Islet precursor cell (in vitro differentiated cells): ENCODE measurements around the gene OSBPL3.

Experiments
- DNase-seq: peaks from one replicate; pipeline ENCODE4 v3.0.0-alpha.2; 2018

OSBPL3 gene

DNA sequence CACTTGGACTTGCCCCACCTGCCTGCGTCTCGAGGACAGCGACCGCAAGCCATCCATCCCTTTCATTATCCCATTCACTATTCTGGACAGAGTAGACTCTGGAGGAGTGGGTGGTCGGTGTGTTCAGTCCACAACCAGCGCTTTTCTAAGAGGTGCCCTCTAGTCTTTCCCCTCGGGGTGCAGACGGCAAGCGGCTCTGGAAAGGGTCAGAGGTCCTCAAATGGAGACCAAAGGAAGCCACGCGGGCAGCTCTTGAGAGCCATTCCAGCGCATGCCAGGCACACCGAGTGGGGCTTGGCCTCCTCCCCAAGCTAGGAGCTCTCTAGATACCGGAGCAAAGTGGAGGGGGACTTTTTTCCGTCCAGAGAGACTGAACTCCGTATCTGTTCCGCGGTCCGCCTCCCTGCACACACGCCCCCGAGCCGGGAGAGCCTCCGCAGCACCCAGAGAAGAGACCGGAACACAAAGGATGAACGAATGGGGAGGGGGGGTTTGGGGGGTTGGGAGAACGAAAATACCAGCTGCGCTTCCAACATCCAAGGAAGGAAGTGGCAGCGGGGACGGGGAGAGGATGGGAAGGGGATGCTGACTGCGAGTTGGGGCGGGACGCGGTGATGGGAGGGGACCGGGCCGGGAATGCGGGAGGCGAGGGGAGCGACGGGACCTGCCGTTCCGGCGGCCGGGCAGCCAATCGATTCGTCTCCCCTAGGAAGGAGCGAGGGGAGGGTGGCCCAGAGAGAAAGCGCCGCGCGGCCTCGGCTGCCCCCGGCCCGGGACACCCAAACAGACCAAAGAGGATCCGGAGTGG, 223.2 kb downstream of the OSBPL3 start:
- DNase-seq, result peak; percentile 80

DNA sequence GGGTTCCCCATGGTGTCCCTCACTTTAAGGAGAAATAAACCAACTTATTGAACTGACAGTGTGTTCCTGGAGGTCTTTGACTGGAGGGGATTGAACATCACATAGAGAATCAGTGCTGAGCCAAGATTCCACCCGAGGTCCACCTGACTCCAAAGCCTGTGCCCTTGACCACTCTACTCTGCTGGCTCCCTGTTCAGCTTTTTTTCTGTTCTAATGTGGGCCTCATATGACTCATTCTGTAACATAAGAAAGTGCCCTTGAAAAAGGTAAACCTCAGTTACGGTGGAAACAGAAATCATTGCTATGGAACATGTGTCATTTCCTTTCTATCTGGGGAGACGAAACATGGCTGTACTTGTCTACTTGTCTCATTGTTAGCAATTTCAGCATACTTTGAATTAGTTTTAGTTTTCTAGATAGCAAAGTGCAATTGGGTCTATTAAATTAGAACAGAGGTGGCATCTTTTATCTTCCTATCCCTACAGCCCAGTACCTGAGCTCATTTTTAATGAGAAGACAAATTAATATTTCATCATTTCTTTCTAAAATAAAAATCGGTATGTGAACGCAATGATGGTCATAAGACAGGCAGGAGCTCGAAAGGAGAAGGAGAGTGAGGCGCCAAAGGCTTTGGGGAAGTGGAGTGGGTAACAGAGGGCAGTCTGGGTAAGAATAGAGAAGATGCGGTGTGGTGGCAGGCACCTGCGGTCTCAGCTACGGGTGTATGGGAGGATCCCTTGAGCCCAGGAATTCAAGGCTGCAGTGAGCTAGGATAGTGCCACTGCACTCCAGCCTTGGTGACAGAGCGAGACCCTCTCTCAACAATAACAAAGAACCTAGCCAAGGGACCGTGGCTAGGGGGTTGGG, 224.2 kb downstream of the OSBPL3 start:
- DNase-seq, result no peak

DNA sequence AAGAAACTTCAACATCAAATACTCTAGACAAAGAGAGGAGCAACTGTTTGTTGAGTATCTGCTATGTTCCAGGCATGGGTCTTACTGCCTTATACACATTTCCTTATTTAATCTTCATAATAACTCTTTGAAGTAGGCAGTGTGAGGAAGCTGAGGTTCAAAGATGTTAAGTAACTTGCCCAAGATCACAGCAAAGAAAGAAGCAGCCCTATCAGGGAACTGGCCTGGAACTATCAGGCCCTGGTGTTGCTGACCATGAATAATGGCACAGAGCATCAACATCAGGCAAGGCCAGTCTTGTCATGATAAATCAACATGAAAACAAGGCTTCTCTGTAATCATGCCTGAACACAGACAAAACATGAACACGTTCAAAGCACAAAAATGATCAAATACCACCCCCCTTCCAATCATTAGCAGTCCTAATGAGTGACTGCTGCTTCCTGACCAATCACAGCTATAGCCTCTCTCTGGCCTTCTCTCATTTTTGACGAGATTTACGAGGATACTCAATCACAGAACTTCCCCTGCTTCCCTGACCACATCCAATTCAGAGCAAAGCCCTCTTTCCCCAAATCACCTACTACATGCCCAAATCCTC, 225.0 kb downstream of the OSBPL3 start:
- DNase-seq, result no peak

DNA sequence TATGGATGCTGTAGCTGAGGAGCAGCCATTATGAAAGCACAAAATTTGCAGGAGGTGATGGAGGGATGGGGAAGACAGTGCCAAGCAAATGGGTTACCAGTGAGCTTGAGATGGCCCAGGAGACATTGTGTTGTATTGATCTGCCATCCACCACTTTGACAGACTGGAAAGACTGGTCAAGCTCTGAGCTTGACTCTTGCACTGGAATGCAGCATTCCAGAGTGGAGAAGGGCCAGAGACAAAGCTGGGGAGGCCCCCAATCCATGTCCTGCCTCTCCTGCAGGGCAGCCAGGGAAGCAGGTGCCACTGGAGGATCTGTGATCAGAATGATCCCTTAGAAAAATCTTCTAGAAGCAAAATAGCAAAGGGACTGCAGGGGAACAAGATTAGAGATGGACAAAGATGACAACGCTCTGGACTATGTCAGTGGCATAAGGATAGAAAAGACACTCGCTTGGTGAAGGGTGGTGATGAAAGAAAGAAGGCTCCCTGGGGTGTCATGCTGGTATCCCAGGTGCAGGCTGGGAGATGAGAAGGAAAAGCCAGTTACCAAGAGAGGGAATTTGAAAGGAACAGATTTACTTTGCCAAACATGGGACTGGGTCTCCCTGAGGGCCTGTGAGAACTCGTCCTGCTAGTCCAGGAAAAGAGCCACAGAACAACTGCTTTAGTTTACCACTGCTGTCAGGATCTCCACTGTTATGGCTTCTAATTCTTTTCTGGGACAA, 227.7 kb downstream of the OSBPL3 start:
- DNase-seq, result no peak

DNA sequence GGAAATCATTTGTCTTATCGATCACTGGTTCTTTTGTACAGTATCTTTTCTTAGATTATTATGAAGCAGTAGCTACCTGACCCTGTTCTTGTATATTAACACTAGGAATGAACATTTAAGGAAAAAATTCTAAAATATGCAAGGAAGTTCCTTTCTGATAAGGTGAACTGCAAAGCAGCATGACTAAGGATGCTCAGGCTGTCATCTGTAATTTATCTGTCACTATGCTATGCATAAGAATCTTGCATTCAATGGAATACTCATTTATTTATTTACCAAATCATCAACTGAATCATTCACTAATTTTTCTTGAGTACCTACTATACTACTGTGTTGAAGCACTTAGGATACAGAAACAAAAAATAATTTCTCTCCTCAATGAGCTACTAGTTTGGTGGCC, 228.5 kb downstream of the OSBPL3 start:
- DNase-seq, result no peak

DNA sequence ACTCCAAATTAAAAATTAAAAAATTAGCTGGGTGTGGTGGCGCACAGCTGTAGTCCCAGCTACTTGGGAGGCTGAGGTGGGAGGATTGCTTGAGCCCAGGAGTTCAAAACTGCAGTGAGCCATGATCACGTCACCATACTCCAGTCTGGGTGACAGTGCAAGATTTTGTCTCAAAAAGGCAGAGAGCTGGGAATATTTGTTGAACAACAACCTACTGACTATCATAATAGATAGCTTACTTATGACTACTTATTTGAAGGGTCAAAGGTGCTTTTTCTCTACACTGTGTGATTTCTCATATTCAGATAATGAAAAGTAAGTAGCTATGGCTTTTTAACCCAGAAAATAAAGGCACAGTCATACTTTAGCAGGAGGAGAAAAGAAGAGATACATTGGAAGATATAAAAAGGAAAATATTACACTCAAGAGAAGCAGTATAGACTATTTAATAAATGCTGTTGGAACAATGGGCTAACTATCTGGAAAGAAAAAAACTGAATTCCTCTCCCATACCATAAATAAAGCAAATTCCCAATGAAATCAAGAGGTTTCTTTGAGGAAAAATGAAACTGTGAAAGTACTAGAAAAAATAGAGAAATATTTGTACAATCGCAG, 229.4 kb downstream of the OSBPL3 start:
- DNase-seq, result no peak

DNA sequence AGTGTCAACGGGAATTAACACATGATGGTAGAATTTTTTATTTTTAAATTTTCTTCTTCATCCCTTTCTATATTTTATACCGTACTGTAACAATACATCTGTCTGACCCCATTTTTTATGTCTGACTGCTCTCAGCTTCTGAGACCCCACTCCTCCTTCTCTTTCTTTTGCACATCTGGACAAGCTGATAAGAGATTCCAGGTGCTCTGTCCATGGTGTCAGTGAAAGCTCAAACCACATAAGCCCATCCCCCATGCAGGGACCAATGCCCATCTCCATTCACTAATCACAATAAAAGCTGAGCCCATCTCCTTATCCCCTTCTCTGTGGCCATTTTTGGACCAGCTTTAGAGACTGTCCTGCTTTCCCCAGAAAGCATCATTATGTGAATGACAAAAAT, 231.5 kb downstream of the OSBPL3 start:
- DNase-seq, result no peak
